GM18526 (cell line): Measurements from ENCODE around the gene MYCBPAP.

ENCODE experiments used
- POLR2A ChIP-seq: IDR thresholded peaks from 3 replicates; pipeline ENCODE4 v1.6.1; 2011; ENCODE audit not compliant: insufficient read length; ENCODE audit errors: extremely low read depth

MYCBPAP gene

GRCh38 chr17:50480142-50480764, 28.0 kb upstream of the MYCBPAP start:
- no peak for TF ChIP-seq POLR2A

GRCh38 chr17:50480854-50481490, 27.3 kb upstream of the MYCBPAP start:
- TF ChIP-seq POLR2A = no peak

- TF ChIP-seq POLR2A = no peak
Measured at GRCh38 chr17:50481648-50482047, 26.6 kb upstream of the MYCBPAP start.

DNA sequence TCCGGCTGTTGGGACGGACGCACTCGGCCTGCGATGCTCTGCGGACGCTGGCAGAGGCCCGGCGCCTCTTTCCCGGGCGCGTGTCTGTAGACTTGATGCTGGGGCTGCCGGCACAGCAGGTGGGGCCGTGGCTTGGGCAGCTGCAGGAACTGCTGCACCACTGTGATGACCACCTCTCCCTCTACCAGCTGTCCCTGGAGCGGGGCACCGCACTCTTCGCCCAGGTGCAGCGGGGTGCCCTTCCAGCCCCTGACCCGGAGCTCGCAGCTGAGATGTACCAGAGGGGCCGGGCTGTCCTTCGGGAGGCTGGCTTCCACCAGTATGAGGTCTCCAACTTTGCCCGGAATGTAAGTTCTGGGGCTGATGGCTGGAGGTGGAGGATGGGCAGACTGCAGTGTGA, 26.1 kb upstream of the MYCBPAP start:
- TF ChIP-seq POLR2A = no peak

- TF ChIP-seq POLR2A = no peak
Measured at GRCh38 chr17:50482516-50482915, 25.7 kb upstream of the MYCBPAP start.

DNA sequence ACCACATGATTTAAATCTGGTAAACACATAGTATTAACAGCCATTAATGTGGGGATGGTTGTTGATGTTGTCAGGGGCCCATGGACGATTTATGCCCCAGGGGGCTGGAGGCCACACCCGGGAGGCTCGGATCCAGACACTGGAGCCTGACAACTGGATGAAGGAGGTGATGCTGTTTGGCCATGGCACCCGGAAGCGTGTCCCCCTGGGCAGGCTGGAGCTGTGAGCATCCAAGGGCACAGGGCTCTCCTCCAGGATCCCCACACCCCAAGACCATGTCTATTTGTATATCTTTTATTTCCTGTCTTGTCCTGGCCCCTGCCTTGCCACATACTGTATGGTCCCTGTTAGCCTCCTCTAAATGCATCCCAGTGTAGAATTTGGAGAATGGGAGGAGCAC, 25.0 kb upstream of the MYCBPAP start:
- no peak for TF ChIP-seq POLR2A

- TF ChIP-seq POLR2A = no peak
Measured at GRCh38 chr17:50484386-50485155, 23.7 kb upstream of the MYCBPAP start.

DNA sequence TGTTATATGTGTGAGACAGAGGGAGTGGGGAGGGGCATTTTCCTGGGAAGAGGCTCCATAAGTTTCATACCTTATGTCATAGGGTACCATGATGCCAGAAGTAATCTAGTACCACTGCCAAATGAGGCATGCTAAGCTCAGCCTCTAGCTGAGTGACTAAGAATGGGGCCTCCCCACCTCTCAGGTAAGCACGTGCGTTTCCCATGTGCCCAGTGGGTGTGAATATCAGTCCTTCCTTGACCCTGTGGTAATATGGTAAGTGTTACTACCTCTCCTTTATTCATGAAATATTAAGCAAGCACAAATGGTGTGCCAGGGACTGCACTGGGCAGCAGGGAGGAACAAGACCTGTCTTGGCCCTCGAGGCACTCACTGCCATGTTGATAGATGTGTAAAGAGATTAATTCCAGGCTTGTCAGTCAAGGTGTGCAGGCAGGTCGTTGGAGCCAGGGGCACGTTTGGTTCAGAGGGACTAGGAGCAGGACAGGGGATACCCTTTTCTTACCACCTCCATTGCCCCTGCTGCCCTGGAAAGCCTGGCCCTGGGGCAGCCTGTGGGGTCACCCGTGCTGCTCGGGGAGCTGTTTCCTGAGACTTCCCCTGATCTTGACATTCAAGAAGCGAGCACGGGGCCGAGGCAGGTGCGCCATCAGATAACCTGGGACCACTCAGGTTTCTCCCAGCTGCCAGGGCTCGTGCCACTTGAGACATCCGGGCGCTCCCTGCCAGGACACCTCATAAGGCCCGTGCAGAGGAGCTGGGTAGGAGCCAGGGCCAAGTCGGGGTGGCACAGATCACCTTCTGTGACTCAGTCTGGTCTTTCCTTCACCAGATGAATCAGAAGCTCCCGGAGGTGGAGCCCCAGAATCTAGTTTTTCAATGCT, 20.8 kb upstream of the MYCBPAP start:
- no peak for TF ChIP-seq POLR2A

DNA sequence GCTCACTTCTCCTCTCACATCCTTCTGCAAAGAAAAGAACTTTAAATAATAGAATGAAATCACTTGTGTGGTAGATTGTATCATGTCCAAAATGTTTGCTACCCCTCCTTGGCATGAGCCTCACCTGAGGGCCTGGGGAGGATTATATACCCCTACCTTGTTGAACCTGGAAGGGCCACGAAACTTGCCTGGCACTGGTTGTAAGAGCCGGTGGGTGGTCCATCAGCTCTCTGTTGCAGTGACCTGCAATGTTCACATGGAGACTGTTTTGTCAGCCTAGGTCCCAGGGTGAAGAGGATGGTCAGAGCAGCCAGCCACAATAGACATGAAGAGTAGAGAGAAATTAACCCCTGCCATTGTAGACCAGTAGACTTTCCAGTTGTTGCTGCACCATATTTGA, 19.4 kb upstream of the MYCBPAP start:
- no peak for TF ChIP-seq POLR2A

- no peak for TF ChIP-seq POLR2A
Measured at GRCh38 chr17:50491505-50491904, 16.7 kb upstream of the MYCBPAP start.

DNA sequence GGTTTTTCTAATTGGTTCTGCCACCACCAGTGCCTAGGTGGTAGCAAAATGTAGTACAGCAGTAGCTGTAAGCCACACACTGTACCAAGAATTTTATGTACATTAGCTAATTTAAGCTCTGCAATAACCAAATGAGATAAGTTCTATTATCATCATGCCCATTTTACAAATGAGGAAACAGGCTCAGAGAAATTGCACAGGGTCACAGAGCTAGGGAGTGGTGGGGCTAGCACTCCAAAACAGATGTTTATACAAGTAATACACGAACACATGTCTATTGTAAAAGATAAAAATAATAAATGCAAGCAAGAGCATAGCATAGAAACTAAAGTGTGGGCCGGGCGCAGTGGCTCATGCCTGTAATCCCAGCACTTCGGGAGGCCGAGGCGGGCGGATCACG, 16.0 kb upstream of the MYCBPAP start:
- TF ChIP-seq POLR2A = no peak

DNA sequence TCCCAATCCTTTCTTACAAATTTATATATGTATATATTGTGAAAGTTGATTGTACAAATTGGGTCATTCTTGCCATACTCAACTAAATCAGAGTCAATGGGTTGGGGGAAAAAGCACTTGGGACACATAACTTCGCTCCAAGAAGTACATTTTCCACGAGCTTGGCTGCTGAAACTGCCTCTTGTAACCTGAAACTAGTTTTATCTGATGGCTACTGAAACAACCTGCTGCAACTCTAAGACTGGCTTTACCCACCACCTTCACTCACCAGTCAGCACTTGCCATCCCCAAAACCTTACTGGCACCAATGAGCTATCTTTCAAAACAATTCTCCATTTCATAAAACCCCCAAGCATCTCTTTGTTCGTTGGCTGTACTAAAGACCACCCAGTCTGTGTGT, 14.5 kb upstream of the MYCBPAP start:
- no peak for TF ChIP-seq POLR2A

GRCh38 chr17:50495217-50495823, 12.9 kb upstream of the MYCBPAP start:
- no peak for TF ChIP-seq POLR2A

DNA sequence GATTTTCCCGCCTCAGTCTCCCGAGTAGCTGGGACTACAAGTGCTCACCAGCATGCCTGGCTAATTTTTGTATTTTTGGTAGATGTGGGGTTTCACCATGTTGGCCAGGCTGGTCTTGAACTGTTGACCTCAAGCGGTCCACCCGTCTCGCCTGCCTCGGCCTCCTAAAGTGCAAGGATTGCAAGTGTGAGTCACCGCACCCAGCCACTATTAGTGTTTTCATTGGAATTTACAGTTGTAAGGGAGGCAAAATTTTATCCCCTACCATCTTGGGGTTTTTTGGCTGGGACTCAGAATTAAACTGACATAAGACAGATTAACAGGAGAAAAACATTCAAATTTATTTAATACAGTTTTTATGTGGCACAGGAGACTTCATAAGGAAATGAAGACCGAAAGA, 12.3 kb upstream of the MYCBPAP start:
- no peak for TF ChIP-seq POLR2A
